OCI-LY1 (cell line): ENCODE data around the gene CYB5R3.

Experiments used
- H2AFZ ChIP-seq: fragments of 200-600 bp; sonication (generic), shearing (Covaris generic); 2 replicates; pipeline ENCODE4 v1.6.0; 2014; ENCODE audit warnings: antibody characterized with exemption, mild to moderate bottlenecking, low read length
- H3F3A ChIP-seq: fragments of 200-600 bp; sonication (generic), shearing (Covaris generic); 2 replicates; pipeline ENCODE4 v1.6.0; 2014; ENCODE audit warnings: mild to moderate bottlenecking, antibody characterized with exemption, low read length, moderate library complexity; ENCODE audit not compliant: insufficient read depth
- H3K27ac ChIP-seq: fragments of 200-600 bp; sonication (generic); 2 replicates; pipeline ENCODE4 v1.5.1; 2014; ENCODE audit warnings: low read length, mixed run types, mild to moderate bottlenecking, low read depth; ENCODE audit not compliant: poor library complexity, severe bottlenecking
- H3K27me3 ChIP-seq: fragments of 200-600 bp; sonication (generic); 2 replicates; pipeline ENCODE4 v1.6.0; 2014; ENCODE audit warnings: antibody characterized with exemption, mild to moderate bottlenecking, low read length, moderate library complexity; ENCODE audit not compliant: insufficient read depth
- H3K36me3 ChIP-seq: fragments of 200-600 bp; sonication (generic); 2 replicates; pipeline ENCODE4 v1.6.1; 2014; ENCODE audit warnings: mild to moderate bottlenecking, antibody characterized with exemption, low read length, moderate library complexity, mixed read lengths; ENCODE audit not compliant: insufficient read depth
- H3K4me1 ChIP-seq: fragments of 200-600 bp; sonication (generic); 2 replicates; pipeline ENCODE4 v1.5.1; 2014; ENCODE audit warnings: mild to moderate bottlenecking, low read length, moderate library complexity; ENCODE audit not compliant: insufficient read depth, severe bottlenecking
- H3K4me2 ChIP-seq: fragments of 200-600 bp; sonication (generic), shearing (Covaris generic); 2 replicates; pipeline ENCODE4 v1.6.1; 2014; ENCODE audit warnings: low read length
- H3K4me3 ChIP-seq: fragments of 200-600 bp; sonication (generic); 2 replicates; pipeline ENCODE4 v1.5.1; 2014; ENCODE audit warnings: low read length, low read depth, mild to moderate bottlenecking, mixed read lengths; ENCODE audit not compliant: poor library complexity, severe bottlenecking
- H3K79me2 ChIP-seq: fragments of 200-600 bp; shearing (Covaris generic); 2 replicates; pipeline ENCODE4 v1.6.1; 2016; ENCODE audit warnings: mixed run types, low read length, mixed read lengths; ENCODE audit not compliant: insufficient read depth
- H3K9ac ChIP-seq: fragments of 200-600 bp; sonication (generic), shearing (Covaris generic); 2 replicates; pipeline ENCODE4 v1.6.1; 2014; ENCODE audit warnings: mild to moderate bottlenecking, low read length, mixed read lengths
- H3K9me2 ChIP-seq: fragments of 200-600 bp; sonication (generic), shearing (Covaris generic); 2 replicates; pipeline ENCODE4 v1.6.1; 2014; ENCODE audit warnings: low read depth, mild to moderate bottlenecking, low read length, mixed read lengths
- H3K9me3 ChIP-seq: fragments of 200-600 bp; shearing (Covaris generic); 2 replicates; pipeline ENCODE4 v1.6.1; 2014; ENCODE audit warnings: low read length, mixed read lengths
- H4K20me1 ChIP-seq: fragments of 200-600 bp; sonication (generic), shearing (Covaris generic); 2 replicates; pipeline ENCODE4 v1.6.0; 2016; ENCODE audit warnings: mild to moderate bottlenecking, low read length; ENCODE audit not compliant: insufficient read depth
- CTCF ChIP-seq: fragments of 200-600 bp; sonication (generic), shearing (Covaris generic); IDR thresholded peaks from 2 replicates; pipeline ENCODE4 v1.5.1; 2017; ENCODE audit warnings: mild to moderate bottlenecking, antibody characterized with exemption, low read length, moderate library complexity, mixed read lengths
- EZH2 ChIP-seq: fragments of 200-600 bp; sonication (generic), shearing (Covaris generic); IDR thresholded peaks from 2 replicates; pipeline ENCODE4 v1.8.0; 2017; ENCODE audit warnings: borderline replicate concordance, mixed run types, mild to moderate bottlenecking, antibody characterized with exemption, low read length, moderate library complexity, mixed read lengths

The CYB5R3 gene

GRCh38 chr22:42651134-42651533, 1.9 kb upstream of the CYB5R3 start:
- no peak overlapping the region for H3K4me2 ChIP-seq
- no peaks in the 10 kb centered on the region for H3F3A ChIP-seq
- H3K27ac ChIP-seq = no peak overlapping the region
- no peaks in the 10 kb centered on the region for H4K20me1 ChIP-seq
- H3K4me3 ChIP-seq = no peak overlapping the region
- H3K79me2 ChIP-seq = no peaks in the 10 kb centered on the region
- H3K9me2 ChIP-seq = no peaks in the 10 kb centered on the region
- H2AFZ ChIP-seq = no peak overlapping the region
- H3K4me1 ChIP-seq = peaks cover 56% of the 10 kb centered on the region
- H3K36me3 ChIP-seq = no peaks in the 10 kb centered on the region
- no peaks in the 10 kb centered on the region for H3K27me3 ChIP-seq
- TF ChIP-seq CTCF = no peak
- no peak for TF ChIP-seq EZH2
- no peaks in the 10 kb centered on the region for H3K9me3 ChIP-seq
- no peak overlapping the region for H3K9ac ChIP-seq

- no peaks in the 10 kb centered on the region for H3K9me3 ChIP-seq
- H3K9me2 ChIP-seq = no peaks in the 10 kb centered on the region
- H3K27me3 ChIP-seq = no peaks in the 10 kb centered on the region
- H3K4me1 ChIP-seq = peaks cover 57% of the 10 kb centered on the region
- no peaks in the 10 kb centered on the region for H4K20me1 ChIP-seq
- H3K36me3 ChIP-seq = no peaks in the 10 kb centered on the region
- H3K79me2 ChIP-seq = no peaks in the 10 kb centered on the region
- no peak overlapping the region for H2AFZ ChIP-seq
- H3K27ac ChIP-seq = peak overlapping the region; percentile 66
- peak overlapping the region; percentile 100 for H3K4me3 ChIP-seq
- no peaks in the 10 kb centered on the region for H3F3A ChIP-seq
- TF ChIP-seq EZH2 (no peak), CTCF (no peak)
- peak overlapping the region; percentile 98 for H3K9ac ChIP-seq
- peak overlapping the region; percentile 90 for H3K4me2 ChIP-seq
These were observed 585 bp downstream of the CYB5R3 start for GRCh38 chr22:42648368-42649245.

- Histone ChIP-seq H3K9ac (peak overlapping the region; percentile 98), H3K79me2 (no peaks in the 10 kb centered on the region), H3K4me3 (peak overlapping the region; percentile 100), H3K4me2 (peak overlapping the region; percentile 90), H4K20me1 (no peaks in the 10 kb centered on the region), H3K9me3 (no peaks in the 10 kb centered on the region), H3K27me3 (no peaks in the 10 kb centered on the region), H3K27ac (peak overlapping the region; percentile 66), H3K9me2 (no peaks in the 10 kb centered on the region), H2AFZ (no peak overlapping the region), H3F3A (no peaks in the 10 kb centered on the region), H3K36me3 (no peaks in the 10 kb centered on the region), H3K4me1 (peaks cover 61% of the 10 kb centered on the region)
- no peak for TF ChIP-seq EZH2
- no peak for TF ChIP-seq CTCF
These were observed 1.2 kb downstream of the CYB5R3 start for GRCh38 chr22:42648017-42648367.
